ENCODE data around the gene ACTR1B. TPM values are rescaled to one million over a fixed set of nuclear protein-coding genes. Genes with fewer than 3 reads are reported as not detected.
"Not testable (repeated sequence)": the region's sequence is repeated elsewhere in the genome, so short reads cannot be mapped to it uniquely, and the experiment has no call there.

The ACTR1B gene
- total RNA-seq, 1 donor from 2014 or later: 48.8 TPM

DNA sequence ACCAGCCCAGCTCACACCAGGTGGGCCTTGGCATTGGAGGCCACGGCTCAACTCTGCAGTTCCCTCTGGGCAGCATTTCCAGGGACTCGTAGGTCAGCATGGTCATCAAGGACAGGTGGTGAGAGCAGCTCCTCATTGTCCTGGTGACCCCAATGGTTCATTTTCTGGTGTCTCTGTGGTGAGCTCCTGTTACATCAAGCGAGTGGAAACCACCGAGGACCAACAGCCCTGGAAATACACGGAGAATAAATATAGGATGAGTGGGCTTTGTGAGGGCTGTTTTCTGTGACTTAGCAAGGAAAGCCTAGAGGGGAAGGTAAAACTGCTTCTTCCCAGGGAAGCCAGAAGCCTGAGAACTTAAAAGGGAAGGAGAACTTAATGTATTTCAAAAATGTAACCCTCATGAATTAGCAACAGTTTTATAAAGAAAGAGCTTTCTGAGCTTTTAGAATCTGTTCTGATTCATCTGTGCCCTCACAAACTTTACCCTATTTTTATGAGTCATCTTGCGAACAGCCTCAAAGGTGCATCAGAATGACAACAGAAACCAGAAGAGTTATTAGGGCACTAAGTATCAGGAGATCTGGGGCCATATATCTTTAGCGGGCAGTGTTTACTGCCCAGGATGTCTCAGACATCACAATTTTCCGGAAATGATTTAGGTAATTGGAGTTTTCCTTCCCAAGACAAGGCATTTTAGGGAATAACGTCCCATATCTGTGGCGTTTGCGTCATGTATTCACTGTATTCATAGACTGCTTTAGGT, 24.4 kb upstream of the ACTR1B start:
- DNase-seq: no peak

DNA sequence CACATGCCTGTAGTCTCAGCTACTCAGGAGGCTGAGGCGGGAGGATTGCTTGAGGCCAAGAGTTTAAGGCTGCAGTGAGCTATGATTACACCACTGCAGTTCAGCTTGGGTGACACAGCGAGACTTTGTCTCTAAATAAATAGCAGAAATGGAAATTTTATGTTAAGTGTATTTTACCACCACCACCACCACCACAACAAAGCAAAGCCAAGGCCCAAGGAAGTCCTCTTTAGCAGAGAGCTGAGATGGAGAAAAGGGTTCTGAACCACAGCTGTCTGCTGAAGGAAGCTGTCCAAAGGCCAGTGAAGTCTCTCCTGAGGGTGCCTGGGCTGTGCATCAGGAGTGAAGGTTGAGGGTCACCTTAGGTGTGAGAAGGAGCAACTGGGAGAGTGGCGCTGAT, 23.4 kb upstream of the ACTR1B start:
- not testable (repeated sequence) for DNase-seq

GRCh38 chr2:97678298-97678697, 14.5 kb upstream of the ACTR1B start:
- no peak for DNase-seq

DNA sequence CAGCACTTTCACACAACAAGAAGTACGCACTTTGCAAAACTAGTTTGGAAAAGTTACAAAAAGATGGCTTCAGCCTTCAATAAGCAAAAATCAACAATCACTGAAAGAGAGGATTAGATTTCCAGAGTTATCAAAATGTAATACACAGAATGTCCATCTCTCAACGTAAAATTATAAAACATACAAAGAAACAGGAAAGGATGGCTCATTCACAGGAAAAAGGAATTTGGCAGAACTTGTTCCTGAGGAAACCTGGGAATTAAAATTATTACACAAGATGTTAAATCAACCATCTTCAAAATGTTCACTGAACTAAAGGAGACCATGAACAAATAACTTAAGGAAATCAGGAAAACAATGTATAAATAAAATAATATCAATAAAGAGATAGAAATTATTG, 13.6 kb upstream of the ACTR1B start:
- no peak for DNase-seq

GRCh38 chr2:97676620-97677019, 12.8 kb upstream of the ACTR1B start:
- no peak for DNase-seq

DNA sequence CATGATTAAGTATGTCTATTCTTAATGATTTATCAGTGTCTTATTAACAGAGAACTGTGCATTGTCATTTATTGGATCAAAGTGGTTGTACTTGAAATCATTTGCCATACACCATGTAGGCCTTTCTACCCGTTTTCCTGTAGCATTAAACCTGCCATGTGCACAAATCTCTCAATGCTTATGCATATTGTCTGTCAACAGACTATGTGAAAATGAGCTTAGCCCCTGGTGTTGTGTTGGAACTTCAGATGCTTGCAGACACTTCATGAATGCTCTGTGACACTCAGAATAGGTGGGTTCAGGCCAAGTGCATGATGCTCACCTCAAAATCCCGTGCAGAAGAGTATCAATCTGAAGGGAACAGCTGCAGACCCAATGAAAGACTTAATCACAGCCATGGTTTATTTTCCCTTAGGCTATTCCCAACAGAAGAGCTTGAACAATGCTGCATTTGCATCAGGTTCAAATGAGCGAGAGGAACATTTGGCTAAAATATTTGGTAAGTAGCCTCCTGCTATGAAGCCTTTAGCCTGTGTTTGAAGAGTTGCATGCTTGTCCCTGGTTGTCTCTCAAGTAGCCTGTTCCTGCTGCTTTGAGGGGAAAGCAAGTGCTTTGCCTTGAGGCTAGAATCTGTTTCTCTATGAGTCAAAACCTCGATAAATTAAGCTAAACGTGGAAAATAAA, 11.7 kb upstream of the ACTR1B start:
- no peak for DNase-seq

DNA sequence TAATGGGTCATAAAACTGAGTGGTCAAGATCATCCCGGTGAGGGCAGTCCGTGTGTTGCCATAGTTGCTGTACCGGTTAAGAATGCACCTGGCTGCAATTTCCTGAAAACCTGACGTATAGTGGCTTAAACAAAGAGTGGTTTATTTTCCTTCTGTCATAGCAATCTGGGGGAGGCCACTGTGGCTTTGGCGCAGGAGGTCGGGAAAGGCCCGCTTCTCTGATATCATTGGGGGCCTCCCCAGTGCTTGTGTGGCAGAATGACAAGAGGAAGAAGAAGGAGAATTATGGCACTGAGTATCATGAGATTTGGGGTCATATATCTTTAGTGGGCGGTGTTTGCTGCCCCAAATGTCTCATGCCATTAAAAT, 10.1 kb upstream of the ACTR1B start:
- no peak for DNase-seq

DNA sequence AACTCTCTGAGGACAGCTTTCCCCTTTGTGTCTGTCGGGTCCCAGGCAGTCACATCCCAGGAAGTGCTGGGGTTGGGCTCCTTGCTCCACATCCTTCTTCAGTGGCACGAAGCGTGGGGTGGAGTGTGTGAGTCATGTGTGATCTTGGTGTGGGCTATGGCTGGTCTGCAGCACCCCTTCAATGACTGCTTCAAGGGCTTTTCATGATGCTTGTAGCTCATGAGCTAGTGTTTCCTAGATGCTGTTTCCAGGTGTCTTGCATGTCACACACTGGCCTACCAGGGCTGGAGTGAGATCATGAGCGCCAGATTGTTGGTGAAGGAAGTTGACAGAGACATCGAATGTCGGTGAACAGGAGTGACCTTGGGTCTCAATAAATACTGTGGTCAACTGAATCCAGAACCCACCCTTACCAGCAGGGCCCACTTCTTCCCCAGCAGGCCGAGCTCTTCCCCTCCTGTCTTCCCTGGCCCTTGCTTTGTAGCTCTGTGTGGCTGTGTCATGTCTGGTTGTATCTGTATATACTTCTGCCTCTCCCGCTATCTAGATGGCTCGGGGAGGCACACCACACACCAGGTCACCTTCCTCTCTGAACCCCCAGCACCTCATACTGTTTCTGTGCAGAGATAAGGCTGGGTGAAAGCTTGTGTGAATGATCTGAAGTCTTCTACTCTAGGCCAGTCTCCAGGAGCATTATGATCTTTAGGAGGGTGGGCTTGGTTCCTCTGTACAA, 9.5 kb upstream of the ACTR1B start:
- DNase-seq: no peak

- DNase-seq: not testable (repeated sequence)
Measured at GRCh38 chr2:97672606-97673140, 8.8 kb upstream of the ACTR1B start.

GRCh38 chr2:97671526-97671925, 7.7 kb upstream of the ACTR1B start:
- DNase-seq: no peak

DNA sequence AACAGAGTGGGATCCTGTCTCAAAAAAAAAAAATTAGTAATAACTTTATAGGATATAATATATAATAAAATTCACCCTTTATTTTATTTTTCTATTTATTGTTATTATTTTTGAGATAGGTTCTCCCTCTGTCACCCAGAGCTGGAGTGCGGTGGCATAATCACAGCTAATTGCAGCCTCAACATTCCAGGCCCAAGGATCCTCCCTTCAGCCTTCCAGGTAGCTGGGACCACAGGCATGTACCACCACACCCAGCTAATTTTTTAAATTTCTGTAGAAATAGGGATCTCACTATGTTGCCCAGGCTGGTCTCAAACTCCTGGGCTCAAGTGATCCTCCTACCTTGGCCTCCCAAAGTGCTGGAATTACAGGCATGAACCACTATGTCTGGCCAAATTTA, 6.6 kb upstream of the ACTR1B start:
- DNase-seq: no peak

DNA sequence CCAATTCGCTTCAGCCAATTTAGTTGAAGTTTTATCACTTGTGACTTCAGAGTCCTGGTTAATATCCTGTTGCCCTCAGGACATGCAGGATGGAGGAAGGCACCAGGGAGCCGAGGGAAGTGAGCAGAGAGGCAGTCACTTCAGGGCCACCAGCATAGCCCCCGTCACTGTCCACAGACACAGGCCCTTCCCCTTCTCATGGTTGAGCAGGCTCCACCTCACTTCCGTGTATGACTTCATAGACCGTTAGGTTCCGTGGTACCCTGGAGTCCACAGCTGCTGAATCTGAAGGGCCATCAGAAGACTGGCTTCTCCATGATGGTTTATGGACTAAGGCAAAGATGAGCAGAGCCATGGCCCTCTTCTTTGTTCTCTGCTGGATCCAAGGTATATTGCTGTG, 5.6 kb upstream of the ACTR1B start, which contains the start of gene C2orf92:
C2orf92 (plus strand) TSS at position 266 of the 400 bp plus-strand sequence; CDS start at position 342, 76 bp downstream.
- DNase-seq: no peak

DNA sequence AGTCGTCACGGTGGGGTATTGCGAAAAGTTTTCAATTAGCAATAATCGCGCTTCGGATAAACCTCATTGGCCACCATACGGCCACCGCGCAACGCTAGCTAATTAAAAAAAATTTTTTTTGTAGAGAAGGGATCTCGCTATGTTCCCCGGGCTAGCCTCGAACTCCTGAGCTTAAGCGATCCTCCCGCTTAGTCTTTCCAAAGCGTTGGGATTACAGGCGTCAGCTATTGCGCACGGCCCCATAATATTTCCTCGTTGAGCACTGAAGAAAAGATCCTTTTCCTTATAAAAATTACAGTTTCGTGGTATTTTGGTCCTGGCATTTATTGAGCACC, 759 bp upstream of the ACTR1B start:
- no peak for DNase-seq

DNA sequence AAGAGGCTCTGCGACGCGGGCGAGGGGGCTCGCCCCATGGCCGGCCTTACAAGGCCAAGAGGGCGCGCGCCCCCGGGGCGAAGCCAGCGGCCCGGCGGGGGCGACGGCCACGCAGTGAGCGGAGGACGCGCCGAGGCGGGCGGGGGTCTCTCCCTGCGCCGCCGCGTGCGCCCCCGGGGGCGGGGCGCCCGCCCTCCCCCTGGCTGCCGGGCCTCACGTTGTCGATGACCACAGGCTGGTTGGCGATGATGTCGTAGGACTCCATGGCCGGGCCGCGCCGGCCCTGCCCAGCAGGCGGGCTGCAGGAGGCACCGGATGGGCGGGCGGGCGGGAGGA, 250 bp downstream of the ACTR1B start:
- no peak for DNase-seq

- peak; percentile 84 for DNase-seq
Measured at GRCh38 chr2:97662895-97663625, 784 bp downstream of the ACTR1B start.

GRCh38 chr2:97662386-97662894, 1.4 kb downstream of the ACTR1B start:
- no peak for DNase-seq

DNA sequence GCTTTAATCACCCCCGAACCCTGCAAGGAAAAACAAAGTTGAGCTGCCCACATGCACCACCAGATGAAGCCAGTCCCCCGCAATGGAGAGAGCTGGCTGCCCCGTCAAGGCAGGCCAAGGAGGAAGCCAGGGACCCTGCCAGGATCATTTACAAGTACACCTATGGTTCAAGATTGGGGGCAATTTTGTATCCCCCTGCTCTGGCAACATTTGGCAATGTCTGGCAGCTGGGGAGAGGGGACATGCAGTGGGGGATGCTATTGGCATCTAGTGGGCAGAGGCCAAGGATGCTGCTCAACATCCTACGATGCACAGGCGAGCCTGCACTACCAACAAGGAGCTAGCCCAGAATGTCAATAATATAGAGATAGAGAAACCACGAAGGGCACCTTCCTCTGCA, 1.9 kb downstream of the ACTR1B start:
- DNase-seq: no peak

DNA sequence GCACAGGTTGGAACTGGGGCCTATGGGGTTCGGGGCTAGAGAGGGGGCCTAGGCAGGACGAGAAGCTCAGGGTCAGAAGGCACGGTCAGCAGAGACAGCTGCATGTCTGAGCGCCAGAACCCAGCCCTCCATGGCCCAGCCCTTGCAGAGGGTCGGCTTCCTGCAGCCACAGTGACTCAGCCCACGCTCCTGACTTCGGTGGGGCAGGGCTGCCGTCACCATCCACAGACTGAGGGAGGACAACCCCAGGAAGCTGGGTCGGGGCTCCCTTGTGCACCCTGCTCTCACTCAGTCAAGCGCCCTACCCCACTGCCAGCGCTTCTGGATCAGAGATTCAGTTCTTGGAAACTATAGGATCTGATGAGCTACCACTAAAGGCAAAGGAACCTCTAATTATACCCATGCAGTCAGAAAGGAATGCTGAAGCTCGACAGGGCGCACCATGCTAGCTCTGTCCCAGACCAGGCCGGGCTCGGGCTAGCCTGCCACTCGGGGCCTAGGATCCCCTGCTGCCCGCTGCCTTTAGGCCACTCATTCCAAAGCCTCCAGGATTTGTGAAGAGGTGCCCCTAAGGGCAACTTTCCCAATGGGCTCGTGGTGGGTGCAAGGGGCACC, 3.0 kb downstream of the ACTR1B start:
- DNase-seq: no peak

DNA sequence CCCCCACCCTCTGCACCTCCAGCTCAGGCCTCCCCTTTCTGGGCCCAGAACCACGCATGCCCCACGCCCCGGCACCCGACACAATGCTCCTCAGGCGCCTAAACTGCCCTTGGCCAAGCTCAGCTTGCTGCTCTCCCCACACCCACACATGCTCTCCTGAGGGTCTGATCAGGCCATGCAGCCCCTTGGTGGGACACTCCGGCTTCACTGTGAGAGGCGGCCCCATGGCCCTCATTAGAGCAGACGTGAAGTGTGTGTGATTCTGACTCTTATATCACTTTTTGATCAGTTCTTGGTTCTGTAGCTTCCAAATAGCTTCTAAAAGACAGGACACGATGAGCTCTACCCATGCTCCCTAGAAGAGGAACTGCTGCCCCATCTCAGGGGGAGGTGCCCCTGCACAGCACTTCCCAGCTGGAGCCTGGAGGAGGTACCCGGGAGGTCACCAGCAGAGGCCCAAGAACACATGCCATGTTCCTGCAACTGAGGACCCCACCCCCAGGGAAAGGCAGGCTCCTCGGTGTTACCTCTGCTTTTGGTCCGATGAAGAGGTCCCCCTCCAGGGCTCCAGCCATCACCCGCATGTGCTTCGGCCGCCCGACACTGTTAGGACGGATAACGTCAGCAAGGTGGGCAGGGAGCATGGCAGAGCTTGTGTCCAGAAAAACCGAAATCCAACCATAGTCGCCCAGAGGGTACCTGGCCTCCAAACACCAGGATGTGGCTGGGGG, 3.6 kb downstream of the ACTR1B start:
- no peak for DNase-seq

GRCh38 chr2:97659256-97660043, 4.4 kb downstream of the ACTR1B start:
- no peak for DNase-seq

Measured in tongue (tissue), 2 donors.